NCI-H1417 (cell line): ENCODE measurements around the gene SLC27A5.
"Not testable (repeated sequence)": the region's sequence is repeated elsewhere in the genome, so short reads cannot be mapped to it uniquely, and the experiment has no call there.

Source experiments
- DNase-seq, 3 experiments: peaks; one replicate each; lab custom pipeline; 2025; lab: John Stamatoyannopoulos, UW

SLC27A5 gene

GRCh38 chr19:58550362-58551122, 38.8 kb upstream of the SLC27A5 start:
- DNase-seq, result no peak

- no peak for DNase-seq
Measured at GRCh38 chr19:58549664-58550361, 38.0 kb upstream of the SLC27A5 start.

GRCh38 chr19:58548859-58549663, 37.3 kb upstream of the SLC27A5 start:
- no peak for DNase-seq

GRCh38 chr19:58547323-58548312, 35.8 kb upstream of the SLC27A5 start:
- DNase-seq, result no peak

- no peak for DNase-seq
Measured at GRCh38 chr19:58546019-58546530, 34.3 kb upstream of the SLC27A5 start.

GRCh38 chr19:58545286-58546018, 33.7 kb upstream of the SLC27A5 start:
- no peak for DNase-seq

GRCh38 chr19:58544591-58545285, 32.9 kb upstream of the SLC27A5 start:
- DNase-seq, result no peak

- DNase-seq, result no peak
Measured at GRCh38 chr19:58543826-58544590, 32.2 kb upstream of the SLC27A5 start, which contains the start of gene TRIM28. Gene TRIM28 (plus strand): TSS chr19:58544064. CDS start chr19:58544758, 694 bp downstream.

- not testable (repeated sequence) for DNase-seq
Measured at GRCh38 chr19:58542641-58543372, 31.0 kb upstream of the SLC27A5 start.

- not testable (repeated sequence) for DNase-seq
Measured at GRCh38 chr19:58539169-58539559, 27.4 kb upstream of the SLC27A5 start.

- peak in 1 of 3 experiments; percentile 94 for DNase-seq
Measured at GRCh38 chr19:58538257-58539168, 26.7 kb upstream of the SLC27A5 start.

- no peak for DNase-seq
Measured at GRCh38 chr19:58536852-58537798, 25.3 kb upstream of the SLC27A5 start.

GRCh38 chr19:58535857-58536256, 24.1 kb upstream of the SLC27A5 start:
- no peak for DNase-seq

- DNase-seq, result no peak
Measured at GRCh38 chr19:58531034-58531840, 19.4 kb upstream of the SLC27A5 start.

- no peak for DNase-seq
Measured at GRCh38 chr19:58529405-58529804, 17.6 kb upstream of the SLC27A5 start.
